WTC11 (cell line): ENCODE measurements around the gene IRS4. TPM values are rescaled to one million over a fixed set of nuclear protein-coding genes. Genes with fewer than 3 reads are reported as not detected.
A peak's percentile ranks its signal among the peaks of the same experiment; 100 is the strongest.

Experiments
- ATAC-seq: fragments of 200-7000 bp; cut with Tn5 transposase; 2 replicates; pipeline ENCODE4 v1.10.0; 2021; ENCODE audit warnings: mild to moderate bottlenecking, moderate library complexity
- CTCF ChIA-PET: fragments of 300-600 bp; sonication (Branson Sonifier 250); formaldehyde crosslinking; loops from one replicate; lab custom pipeline; 2021; ENCODE audit warnings: antibody characterized with exemption; lab: Charles Lee
- POLR2A ChIA-PET: fragments of 350-600 bp; sonication (Branson Sonifier 250); formaldehyde crosslinking; loops from one replicate; lab custom pipeline; 2021; ENCODE audit warnings: antibody characterized with exemption; lab: Charles Lee
- DNase-seq: peaks from one replicate; pipeline ENCODE4 v3.0.0; 2021; ENCODE audit warnings: low spot score
- H3K27ac Mint-ChIP-seq: 2 replicates; pipeline ENCODE4 v1.8.0; 2021; ENCODE audit warnings: mixed read lengths
- H3K27me3 Mint-ChIP-seq: 2 replicates; pipeline ENCODE4 v1.8.0; 2021; ENCODE audit warnings: low read depth, mild to moderate bottlenecking, moderate library complexity, mixed read lengths
- H3K36me3 Mint-ChIP-seq: 2 replicates; pipeline ENCODE4 v1.8.0; 2021; ENCODE audit warnings: mixed read lengths
- H3K4me1 Mint-ChIP-seq: 2 replicates; pipeline ENCODE4 v1.8.0; 2022; ENCODE audit warnings: mixed read lengths
- H3K4me3 Mint-ChIP-seq: 2 replicates; pipeline ENCODE4 v1.8.0; 2021; ENCODE audit warnings: mild to moderate bottlenecking, moderate library complexity, mixed read lengths
- H3K9me3 Mint-ChIP-seq: 2 replicates; pipeline ENCODE4 v1.8.0; 2021; ENCODE audit warnings: mixed read lengths
- ARID4B ChIP-seq: sonication (generic); formaldehyde crosslinking; IDR thresholded peaks from 2 replicates; pipeline ENCODE4 v1.8.0; 2023; ENCODE audit warnings: missing genetic modification reagents, mild to moderate bottlenecking, borderline replicate concordance
- ATF1 ChIP-seq: sonication (generic); formaldehyde crosslinking; IDR thresholded peaks from 2 replicates; pipeline ENCODE4 v1.8.1; 2023; ENCODE audit warnings: mild to moderate bottlenecking, moderate library complexity, missing genetic modification reagents
- CDX4 ChIP-seq: fragments of 250-450 bp; sonication (Bioruptor Pico); IDR thresholded peaks from 2 replicates; pipeline ENCODE4 v1.9.0; 2021; ENCODE audit warnings: moderate library complexity, mild to moderate bottlenecking, inconsistent platforms, borderline replicate concordance
- ERG ChIP-seq: fragments of 250-450 bp; sonication (Bioruptor Pico); IDR thresholded peaks from 2 replicates; pipeline ENCODE4 v1.8.0; 2021; ENCODE audit warnings: mild to moderate bottlenecking
- FOXK1 ChIP-seq: sonication (generic); formaldehyde crosslinking; IDR thresholded peaks from 2 replicates; pipeline ENCODE4 v1.8.0; 2022; ENCODE audit warnings: mild to moderate bottlenecking, moderate library complexity, missing genetic modification reagents
- GRHL2 ChIP-seq: fragments of 250-450 bp; sonication (Bioruptor Pico); IDR thresholded peaks from 2 replicates; pipeline ENCODE4 v1.8.0; 2022; ENCODE audit warnings: mild to moderate bottlenecking, moderate library complexity; ENCODE audit not compliant: insufficient replicate concordance, severe bottlenecking
- HMGXB4 ChIP-seq: sonication (generic); formaldehyde crosslinking; IDR thresholded peaks from 2 replicates; pipeline ENCODE4 v1.8.1; 2023; ENCODE audit warnings: mild to moderate bottlenecking, moderate library complexity, missing genetic modification reagents
- IRF2 ChIP-seq: sonication (generic); formaldehyde crosslinking; IDR thresholded peaks from 2 replicates; pipeline ENCODE4 v1.8.0; 2022; ENCODE audit warnings: low read depth, missing genetic modification reagents, borderline replicate concordance
- MXD4 ChIP-seq: fragments of 250-450 bp; sonication (Bioruptor Pico); IDR thresholded peaks from 2 replicates; pipeline ENCODE4 v1.8.0; 2021; ENCODE audit warnings: mild to moderate bottlenecking, moderate library complexity, borderline replicate concordance
- MYBL2 ChIP-seq: sonication (generic); formaldehyde crosslinking; IDR thresholded peaks from 2 replicates; pipeline ENCODE4 v1.8.1; 2023; ENCODE audit warnings: mild to moderate bottlenecking, moderate library complexity, missing genetic modification reagents
- NFATC4 ChIP-seq: fragments of 250-450 bp; sonication (Bioruptor Pico); IDR thresholded peaks from 2 replicates; pipeline ENCODE4 v1.9.0; 2021; ENCODE audit warnings: mild to moderate bottlenecking
- NR3C1 ChIP-seq: sonication (generic); formaldehyde crosslinking; conservative IDR thresholded peaks from 2 replicates; pipeline ENCODE4 v1.8.1; 2023; ENCODE audit warnings: low read depth, mild to moderate bottlenecking, missing genetic modification reagents
- SOX15 ChIP-seq: fragments of 250-450 bp; sonication (Bioruptor Pico); IDR thresholded peaks from 2 replicates; pipeline ENCODE4 v1.9.0; 2021; ENCODE audit warnings: mild to moderate bottlenecking
- SP1 ChIP-seq: sonication (generic); formaldehyde crosslinking; conservative IDR thresholded peaks from 2 replicates; pipeline ENCODE4 v1.8.1; 2022; ENCODE audit warnings: missing genetic modification reagents
- TEAD1 ChIP-seq: sonication (generic); formaldehyde crosslinking; IDR thresholded peaks from 2 replicates; pipeline ENCODE4 v1.8.0; 2022; ENCODE audit warnings: mild to moderate bottlenecking, missing genetic modification reagents
- ZNF138 ChIP-seq: sonication (generic); formaldehyde crosslinking; conservative IDR thresholded peaks from 2 replicates; pipeline ENCODE4 v1.8.1; 2022; ENCODE audit warnings: mild to moderate bottlenecking, moderate library complexity, missing genetic modification reagents
- ZNF512 ChIP-seq: sonication (generic); formaldehyde crosslinking; IDR thresholded peaks from 2 replicates; pipeline ENCODE4 v1.8.1; 2022; ENCODE audit warnings: missing genetic modification reagents, borderline replicate concordance
- ZNF671 ChIP-seq: fragments of 250-450 bp; sonication (Bioruptor Pico); IDR thresholded peaks from 2 replicates; pipeline ENCODE4 v1.8.0; 2021; ENCODE audit warnings: mild to moderate bottlenecking
- ZSCAN18 ChIP-seq: fragments of 250-450 bp; sonication (Bioruptor Pico); IDR thresholded peaks from 2 replicates; pipeline ENCODE4 v2.1.2; 2022; ENCODE audit warnings: mild to moderate bottlenecking, moderate library complexity
- total RNA-seq: library from RNA; stranded (reverse); gene quantifications from 3 replicates; pipeline ENCODE4 v1.2.3, GENCODE V29; 2021

Gene IRS4
- total RNA-seq, 1 experiment from 2014 or later: 11.0 TPM

GRCh38 chrX:108722561-108722960, 13.8 kb downstream of the IRS4 start (continued):
- no peak for TF ChIP-seq HMGXB4
- no peak for TF ChIP-seq SP1 (CRISPR knock-in tag)
- TF ChIP-seq MYBL2 (CRISPR knock-in tag): no peak
- no peak for TF ChIP-seq FOXK1 (CRISPR knock-in tag)
- no peak for TF ChIP-seq CDX4
- TF ChIP-seq ZNF512: no peak
- TF ChIP-seq IRF2 (CRISPR knock-in tag): no peak
- TF ChIP-seq ERG (CRISPR knock-in tag): no peak
- no peak for TF ChIP-seq NFATC4 (CRISPR knock-in tag)

GRCh38 chrX:108712886-108713285, 23.5 kb downstream of the IRS4 start:
- Mint-ChIP-seq H3K36me3 (peaks cover 6% of the 10 kb centered on the region; the same call in 1 of the 2 replicates), H3K27me3 (no peaks in the 10 kb centered on the region), H3K27ac (no peak overlapping the region), H3K4me3 (no peak overlapping the region), H3K9me3 (peaks cover 25% of the 10 kb centered on the region), H3K4me1 (peaks cover 6% of the 10 kb centered on the region)
- ATAC-seq: peak; percentile 38; the same call in 1 of the 2 replicates
- POLR2A ChIA-PET: no interaction called here
- CTCF ChIA-PET: interaction anchor here (1.0 to 1.4 kb wide), 2 partner anchors 13 to 513 kb away, joined by 3 to 5 read pairs; no protein-coding TSS in a partner anchor
- no peak for DNase-seq
- no peak for TF ChIP-seq SOX15 (CRISPR knock-in tag)
- TF ChIP-seq TEAD1 (CRISPR knock-in tag): no peak
- TF ChIP-seq ARID4B (CRISPR knock-in tag): no peak
- TF ChIP-seq ATF1 (CRISPR knock-in tag): no peak
- no peak for TF ChIP-seq ZNF138
- TF ChIP-seq MXD4 (CRISPR knock-in tag): no peak
- no peak for TF ChIP-seq GRHL2 (CRISPR knock-in tag)
- TF ChIP-seq NR3C1: no peak
- TF ChIP-seq ZNF671 (CRISPR knock-in tag): no peak
- no peak for TF ChIP-seq ZSCAN18 (CRISPR knock-in tag)
- no peak for TF ChIP-seq IRF2 (CRISPR knock-in tag)
